HG03571 (cell line): ENCODE data around the gene TRPC3.

Source experiments
- ATAC-seq: cut with Tn5 transposase; IDR thresholded peaks from one replicate; pipeline ENCODE4 v1.9.1; 2021; ENCODE audit not compliant: unreplicated experiment

The TRPC3 gene

DNA sequence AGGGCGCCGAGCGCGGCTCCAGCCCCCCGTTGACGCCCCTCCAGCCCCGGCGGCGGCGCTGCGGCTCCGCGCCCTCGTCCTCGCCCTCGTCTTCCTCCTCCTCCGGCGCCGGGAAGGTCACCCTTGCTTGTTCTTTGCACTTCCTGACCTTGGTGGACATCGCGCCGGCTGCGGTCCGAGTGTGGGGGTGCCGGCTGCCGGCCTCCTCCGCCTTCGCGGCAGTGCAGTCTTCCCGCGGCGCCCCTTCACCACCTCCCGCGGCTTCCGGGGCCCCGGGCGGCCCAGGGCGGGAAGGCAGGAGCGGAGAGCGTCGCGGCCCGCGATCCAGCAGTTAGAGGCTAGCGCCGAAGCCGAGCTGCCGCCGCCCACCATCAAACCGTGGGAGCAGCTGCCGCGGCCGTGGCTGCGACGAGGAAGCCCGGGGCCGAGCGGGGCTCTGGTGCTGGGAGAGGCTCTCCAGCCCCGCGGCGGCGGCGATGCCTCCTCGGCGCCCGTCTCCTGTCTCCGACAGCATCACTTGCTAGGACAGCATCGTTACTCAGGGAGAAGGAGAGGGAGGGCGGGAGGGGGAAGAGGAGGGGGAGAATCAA is at the start of gene TRPC3:
TSS of gene TRPC3 (minus strand) at position 540 of the 590 bp plus-strand sequence. CDS start at position 160, 380 bp downstream.
- ATAC-seq = peak; percentile 36

DNA sequence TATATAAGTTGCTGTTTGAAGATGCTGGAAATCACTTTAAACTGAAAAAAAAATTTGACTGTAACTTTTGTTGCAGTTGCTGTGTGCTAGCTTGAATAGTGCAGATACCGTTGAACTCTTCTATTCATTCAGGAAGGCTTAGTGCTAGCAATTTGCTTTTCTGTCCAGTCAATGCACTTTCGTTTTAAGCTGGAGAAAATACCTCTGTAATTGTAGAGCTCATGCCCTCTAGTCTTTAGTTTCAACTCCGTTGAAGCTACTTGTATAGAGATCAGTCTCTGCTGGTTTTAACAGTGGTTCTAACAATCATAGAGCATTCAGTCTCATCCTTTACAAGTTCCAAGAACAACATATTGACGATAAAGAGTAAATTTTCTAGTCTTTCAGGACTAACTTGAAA is 49.0 kb upstream of the TRPC3 start:
- ATAC-seq = no peak

DNA sequence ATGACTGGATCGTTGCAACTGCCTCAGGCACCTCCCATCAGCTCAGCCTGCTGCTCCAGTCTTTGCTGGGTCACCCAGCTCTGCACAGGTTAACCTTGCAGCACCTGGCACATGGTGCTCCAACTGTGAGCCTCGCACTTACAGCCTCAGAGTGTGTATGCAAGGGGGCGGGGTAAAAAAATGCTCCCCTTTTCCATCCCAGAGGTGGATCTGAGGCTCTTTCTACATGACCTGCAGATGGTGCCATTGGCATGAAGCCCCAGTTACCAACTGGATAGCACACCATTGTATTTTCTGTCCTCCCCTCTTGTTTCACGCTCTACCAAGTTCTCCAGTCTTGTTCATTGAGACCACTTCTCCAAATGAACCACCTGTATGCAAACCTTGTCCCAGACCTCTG is 46.2 kb upstream of the TRPC3 start:
- ATAC-seq = no peak

DNA sequence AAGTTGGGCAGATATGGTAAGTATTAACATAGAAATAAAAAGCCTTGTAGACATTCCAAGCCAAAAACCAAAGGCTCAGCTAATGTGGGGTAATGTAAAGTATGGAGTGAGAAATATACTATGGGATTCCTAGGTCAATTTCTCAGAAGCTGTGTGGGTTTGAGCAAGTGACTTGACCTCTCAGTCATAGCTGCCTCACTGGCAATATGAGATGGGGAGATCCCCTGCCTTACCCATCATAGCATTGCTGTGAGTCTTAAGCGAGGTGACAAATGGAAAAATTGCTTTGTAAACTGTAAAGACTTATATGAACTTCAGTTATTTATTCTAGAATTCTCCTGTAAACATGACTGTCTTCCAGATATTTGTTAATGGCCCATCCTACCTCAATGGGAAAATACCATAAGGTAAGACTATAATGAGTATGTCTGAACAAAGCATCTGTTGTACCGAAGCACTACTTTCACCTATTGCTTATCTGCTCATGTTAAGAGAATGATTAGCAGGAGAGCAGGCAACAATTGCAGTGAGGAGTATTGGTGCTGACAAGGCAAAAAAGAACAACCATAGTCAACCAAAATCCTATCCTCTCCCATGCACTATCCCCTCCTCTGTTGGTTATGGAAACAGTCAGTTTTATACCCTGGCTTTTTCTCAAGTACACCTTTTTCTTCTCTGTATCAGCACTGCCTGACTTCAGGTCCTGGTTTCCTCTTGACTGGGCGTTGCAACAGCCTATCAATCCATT is 44.1 kb upstream of the TRPC3 start:
- ATAC-seq = no peak

DNA sequence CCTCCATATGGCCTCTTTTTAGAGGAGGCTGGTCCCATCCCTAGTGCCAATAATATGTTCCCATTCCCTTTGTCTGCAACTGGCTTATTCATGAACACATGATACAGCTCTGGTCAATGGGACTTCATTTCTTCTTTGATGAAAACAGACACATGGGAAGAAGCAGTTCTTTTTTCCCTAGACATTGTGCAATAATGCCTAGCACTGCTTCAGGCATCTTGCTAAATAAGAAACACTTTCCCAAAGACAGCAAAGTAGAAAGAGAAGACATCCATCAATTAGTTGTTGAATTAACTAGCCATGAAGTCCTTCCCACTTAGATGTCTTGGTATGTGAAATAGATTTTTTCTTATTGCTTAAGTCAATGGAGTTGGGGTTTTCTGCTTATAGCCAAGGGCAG is 40.1 kb upstream of the TRPC3 start:
- ATAC-seq = no peak

DNA sequence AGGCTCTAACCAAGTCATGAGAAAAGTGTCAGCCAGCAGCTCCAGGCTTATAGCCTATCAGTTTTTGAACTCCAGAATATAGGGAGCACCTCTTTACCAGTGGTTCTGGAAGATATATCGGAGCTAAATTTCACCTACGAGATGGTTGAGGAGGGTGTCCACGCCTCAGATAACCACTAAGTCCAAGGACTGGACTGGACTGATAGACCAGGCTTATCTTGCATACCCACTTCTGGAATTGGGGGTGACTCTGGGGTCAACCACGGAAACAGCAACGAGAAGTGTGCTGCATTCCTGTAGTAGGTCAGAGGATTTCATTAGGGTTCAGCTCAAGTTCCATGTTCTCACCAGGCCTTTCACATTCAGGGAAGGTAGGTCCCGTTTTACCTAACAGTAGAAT is 38.6 kb upstream of the TRPC3 start:
- ATAC-seq = no peak

DNA sequence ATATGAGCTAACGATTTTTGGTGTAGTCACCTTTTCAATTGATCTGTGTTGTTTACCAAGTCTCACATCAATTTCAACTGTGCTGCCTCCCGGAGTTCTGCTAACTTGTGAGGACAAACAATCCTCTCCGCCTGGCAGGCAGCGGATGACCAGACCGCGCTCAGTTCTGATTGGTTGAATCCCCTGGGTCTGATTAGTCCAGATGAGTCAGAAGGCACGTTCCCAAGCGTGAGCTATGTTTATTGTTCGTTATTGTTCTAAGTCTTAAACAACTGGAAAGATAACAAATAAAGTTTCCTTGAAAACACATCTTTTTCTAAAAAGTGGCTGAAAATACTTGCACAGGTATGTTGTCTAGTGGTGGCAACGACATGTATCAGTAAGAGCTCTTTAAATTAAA is 37.9 kb upstream of the TRPC3 start:
- ATAC-seq = no peak

DNA sequence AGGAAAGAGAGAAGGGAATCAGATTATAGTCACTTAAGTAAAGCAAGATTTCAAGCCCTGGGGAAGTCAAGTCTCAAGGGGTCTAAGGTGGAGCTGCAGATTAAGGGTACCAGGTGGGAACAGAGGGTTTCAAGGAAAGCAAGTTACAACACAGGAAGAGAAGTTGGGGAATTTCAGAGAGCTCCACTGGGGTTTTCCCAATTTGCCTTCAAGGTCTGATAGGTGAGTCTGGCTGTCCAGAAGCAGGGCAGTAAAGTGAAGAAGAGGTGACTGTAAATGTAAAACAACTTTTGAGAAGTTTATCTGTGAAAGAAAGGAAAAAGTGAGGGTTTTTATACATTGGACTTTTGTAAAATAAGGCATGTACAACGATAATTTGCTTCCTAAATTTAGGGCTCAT is 37.1 kb upstream of the TRPC3 start:
- ATAC-seq = no peak

DNA sequence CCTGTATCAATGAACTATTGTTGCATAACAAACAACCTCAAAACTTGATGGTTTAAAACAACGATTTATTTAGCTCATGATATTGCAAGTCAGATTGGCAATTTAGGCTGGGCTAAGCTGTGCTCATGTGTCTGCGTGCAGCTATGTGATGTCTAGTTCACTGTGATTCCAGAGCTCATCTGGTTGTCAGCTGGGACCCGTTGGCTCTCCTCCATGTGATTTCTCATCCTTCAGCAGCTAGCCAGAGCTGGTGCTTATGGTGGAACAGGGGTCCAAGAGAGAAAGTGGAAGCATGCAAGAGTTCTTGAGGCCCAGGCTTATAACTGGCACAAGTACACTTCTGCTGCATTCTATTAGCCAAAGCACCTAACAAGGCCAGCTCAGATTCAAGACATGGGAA is 28.8 kb upstream of the TRPC3 start:
- ATAC-seq = no peak

DNA sequence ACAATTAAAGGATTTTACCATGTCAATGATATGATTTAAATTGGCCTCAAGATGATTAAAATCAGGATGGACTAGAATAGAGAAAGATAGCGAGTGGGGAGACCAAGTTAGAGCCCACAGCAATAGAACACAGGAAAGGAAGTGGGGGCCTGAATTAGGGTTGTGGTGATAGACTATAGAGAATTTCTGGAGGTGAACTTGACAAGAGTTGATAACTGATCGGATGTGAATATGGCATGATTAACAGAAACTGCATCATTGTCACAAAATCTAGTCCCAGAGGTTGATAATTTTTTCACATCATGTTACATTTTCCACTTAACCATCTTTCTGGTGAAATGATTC is 26.3 kb upstream of the TRPC3 start:
- ATAC-seq = peak; percentile 48

DNA sequence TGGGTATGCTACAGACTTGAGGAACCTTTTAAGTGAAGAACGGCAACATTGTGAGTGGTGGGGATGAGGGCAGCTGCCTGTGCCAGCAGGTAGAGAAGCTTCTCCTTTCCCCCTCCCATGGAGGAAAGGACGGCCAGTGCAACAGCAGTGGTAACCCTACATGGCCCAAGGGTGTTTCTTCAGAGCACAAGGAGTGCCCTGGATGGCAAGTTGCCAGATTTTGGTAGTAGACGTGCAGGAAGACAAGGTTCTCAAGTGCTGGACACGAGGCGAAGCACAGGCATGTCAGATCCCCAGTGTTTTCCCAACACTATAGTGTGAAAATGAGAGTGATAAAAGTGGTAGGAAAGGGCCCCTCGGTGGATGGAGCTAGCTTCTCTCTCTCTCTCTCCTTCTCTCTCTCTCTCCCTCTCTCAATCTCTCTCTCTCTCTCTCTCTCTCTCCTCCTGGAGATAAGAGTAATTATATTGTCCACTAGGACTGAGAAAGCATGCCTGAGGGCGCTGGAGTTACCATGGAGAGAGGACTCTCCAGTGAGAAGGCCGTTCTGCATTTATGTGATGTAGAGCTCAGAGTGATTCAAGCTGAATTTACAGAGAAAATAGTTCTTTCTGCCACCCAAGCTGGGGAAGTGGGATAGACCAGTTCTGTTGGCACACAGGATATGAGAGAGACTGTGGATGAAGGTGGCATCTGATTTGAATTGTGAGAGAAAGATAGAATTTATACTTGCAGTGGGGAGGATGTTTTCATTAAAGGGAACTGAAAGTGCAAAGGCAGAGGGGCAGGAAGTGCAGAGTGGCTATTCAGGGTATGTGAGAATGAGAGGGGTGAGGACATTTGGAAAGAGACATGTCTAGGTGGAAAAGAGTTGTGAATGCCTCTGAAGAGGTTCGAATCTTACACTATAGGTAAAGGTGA is 25.7 kb upstream of the TRPC3 start:
- ATAC-seq = peak; percentile 97

DNA sequence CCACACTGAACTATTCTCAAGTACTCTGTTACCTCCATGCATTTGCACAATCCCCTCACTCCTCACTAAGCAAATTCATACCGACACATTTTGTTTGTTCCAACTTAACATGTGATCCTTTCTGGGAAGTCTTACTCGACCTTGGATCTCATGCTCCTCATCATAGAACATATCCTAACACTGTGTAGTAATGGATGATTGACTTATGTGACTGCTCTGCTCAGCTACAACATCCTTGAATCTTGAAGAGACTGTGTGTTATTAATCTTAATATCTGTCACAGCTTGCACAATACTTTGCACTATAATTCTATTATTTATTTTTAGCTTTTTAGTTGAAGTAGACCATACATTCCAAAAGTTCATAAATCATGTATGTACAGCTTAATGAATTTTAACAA is 23.9 kb upstream of the TRPC3 start:
- ATAC-seq = no peak

DNA sequence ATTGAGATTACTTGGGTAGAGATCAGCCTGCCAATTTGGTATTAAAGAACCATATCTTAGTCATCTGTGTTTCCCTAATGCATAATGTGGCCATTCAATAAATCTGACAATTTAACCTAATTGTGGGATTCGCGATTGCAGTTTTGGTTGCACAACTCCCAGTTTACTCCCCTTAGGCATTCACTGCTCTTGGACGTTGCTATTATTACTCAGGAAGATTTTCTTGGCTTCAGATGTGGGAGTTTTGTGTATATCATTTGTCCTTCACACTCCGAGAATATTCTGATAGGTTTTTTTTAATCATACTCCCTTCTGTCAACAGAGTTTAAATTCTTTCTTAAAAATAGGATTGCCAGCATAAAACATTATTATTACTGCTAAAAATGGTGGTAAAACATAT is 22.0 kb upstream of the TRPC3 start:
- ATAC-seq = no peak

DNA sequence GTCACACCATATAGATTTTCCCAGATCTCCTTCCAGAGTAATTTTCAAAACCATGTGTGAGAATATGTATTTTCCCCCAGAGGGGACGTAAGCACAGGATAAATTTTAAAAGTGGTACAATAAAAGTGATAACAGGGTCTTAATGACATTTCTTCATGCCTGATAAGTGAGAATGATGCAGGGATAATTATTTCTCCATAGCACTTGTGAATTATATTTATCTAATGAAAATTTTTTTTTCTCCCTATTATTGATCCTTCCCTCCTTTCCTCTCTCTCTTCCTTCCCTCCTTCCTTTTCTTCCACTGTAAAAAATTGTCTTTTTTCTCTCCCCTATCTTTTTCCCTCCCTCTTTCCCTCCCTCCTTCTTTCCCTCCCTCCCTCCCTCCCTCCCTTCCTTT is 17.0 kb upstream of the TRPC3 start:
- ATAC-seq = no peak

DNA sequence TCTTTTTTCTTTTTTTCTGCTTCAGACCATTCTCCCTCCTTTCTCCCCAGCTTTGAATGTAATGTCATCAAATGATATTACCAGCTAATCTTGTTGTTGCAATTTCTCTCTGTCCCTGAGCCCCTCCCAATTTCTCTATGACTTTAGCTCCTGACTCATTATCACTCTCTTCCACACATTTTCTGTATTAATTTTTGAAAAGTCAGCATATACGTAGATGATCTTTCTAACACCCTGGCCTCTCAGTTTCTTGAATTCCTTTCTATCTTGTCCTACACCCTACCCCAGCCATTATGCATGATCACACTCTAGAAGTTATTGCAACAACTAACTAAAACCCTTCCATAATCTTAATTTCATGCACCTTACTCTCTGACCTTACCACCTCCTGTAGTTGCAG is 13.1 kb upstream of the TRPC3 start:
- ATAC-seq = no peak

DNA sequence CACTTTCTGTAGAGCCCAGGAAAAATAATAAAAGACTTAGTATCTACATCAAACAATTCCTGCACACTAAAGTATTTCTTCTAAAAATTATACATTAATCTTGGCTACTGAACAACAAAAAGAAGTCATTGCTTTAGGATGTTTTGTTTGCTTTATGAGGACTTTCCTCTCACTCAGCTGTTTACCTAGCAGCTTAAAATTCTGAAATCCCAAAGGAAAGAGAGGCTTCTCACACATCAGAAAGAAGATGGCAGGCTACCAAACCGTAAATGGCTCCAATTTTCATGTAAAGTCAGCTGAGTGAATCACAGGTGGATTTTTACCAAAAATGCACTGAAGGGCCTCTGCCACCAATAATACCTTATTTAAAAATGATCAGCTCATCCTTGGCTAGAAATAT is 9.0 kb upstream of the TRPC3 start:
- ATAC-seq = no peak

DNA sequence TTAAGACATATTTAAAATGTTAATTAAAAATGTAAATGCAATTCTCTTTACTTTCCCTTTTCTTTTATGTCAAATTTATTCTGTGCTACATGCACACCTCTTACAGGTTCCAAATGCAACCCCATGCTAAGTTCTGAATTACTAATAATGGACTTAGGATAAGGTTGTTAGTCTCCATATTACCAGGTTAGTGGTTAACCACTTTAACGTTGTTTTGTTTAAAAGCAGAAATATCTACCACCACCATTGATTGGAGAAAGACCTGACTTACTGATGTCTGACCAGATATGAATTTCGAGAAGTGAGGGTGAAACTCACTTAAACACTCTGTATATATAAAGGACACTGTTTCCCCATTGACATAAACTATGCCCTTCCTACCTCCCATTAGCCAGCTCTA is 6.9 kb upstream of the TRPC3 start:
- no peak for ATAC-seq

DNA sequence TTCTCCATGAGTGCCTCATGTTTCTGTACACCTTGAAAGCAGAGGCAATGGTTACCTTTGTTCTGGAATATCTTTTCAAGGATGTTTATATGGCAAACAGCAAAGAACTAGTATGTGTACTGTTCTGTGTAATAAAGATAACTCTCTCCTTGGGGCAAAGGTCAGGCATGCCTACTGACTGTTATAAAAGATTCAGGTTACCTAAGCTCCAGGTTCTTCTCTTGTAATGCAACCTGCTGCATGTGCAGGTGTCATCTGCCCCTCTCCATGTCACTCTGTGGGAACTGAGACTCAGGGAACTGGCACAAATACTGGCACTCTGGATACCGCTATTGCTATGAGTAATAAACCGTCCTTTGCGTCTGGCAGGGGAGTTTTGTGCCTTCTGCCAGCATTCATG is 5.4 kb upstream of the TRPC3 start:
- ATAC-seq = no peak

DNA sequence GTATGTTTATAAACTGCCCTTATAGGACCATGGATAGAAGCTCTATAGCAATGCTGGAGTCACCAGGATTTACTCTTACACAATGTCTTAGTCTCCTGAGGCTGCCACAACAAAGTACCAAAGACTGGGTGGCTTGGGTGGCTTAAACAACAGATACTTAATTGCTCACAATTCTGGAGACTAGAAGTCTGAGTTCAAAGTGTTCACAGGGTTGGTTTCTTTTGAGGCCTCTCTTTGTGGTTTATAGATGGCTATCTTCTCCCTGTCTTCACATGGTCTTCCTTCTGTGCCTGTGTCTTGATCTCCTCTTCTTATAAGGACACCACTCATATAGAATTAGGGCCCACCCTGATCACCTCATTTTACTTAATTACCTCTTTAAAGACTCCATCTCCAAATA is 2.0 kb upstream of the TRPC3 start:
- ATAC-seq = no peak

DNA sequence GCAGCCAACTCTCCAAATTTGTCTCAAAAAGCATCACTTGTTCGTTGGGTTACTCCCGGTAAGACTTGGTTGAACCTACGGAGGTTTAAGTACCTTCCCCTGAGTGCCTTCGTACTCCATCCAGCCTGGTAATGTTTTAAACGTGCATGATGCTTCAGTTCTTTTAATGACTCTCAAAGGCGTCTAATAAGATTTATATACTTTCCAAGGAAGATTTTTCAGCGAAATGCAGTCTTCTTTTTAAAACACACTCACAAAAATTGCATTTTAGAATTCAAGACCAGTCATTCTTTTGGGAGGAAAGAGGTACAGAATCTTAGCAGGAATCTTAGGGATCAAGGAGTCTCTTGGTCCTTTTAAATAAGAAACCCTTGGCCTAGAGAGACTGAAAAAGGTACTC is 430 bp upstream of the TRPC3 start:
- no peak for ATAC-seq

DNA sequence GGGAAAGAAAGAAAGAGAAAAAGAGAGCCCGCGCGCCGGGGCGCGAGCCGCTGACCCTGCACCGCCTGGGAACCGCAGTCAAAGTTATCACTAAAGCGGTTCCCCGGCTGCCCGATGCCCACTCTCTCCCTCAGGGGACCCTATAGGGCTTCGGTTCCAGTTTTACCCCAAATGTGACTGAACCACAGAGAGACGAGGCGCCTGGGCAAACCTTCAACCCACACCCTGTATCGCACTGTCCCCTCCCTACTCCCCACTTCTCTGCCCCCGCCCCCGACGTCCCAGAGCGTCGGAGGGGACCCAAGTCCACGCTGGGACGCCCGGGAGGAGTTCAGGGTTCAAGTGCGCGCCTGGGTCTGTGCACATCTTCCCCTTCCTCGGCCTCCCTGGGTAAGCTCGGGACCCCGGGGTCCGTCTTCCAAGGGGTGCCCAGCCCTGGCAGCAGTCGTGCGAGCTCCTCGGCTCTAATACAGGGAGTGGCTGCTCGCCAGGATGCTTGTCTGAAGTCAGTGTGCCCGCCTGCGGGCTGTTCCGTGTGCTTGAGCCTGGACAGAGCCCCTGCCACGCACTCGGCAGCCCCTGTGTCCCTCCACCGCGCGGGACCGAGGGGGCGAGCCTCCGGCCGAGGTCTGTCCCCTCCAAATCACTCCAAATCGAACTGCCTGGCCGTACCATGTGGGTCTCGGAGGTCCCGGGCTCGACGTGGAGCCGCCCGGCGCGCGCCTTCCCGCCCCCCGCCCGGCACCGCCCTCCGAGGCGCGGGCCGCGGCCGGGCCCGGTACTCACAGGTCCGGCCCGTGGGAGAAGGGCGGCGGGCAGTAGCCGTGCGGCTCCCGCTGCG is 960 bp downstream of the TRPC3 start:
- ATAC-seq = peak; percentile 18
